C1 segment of cervical spinal cord (tissue), 14 donors: Measurements from ENCODE around the gene SLC44A1.

ENCODE experiments used
- DNase-seq, 14 donors: peaks; one replicate each; lab custom pipeline; 2025; lab: John Stamatoyannopoulos, UW

Gene SLC44A1

GRCh38 chr9:105425816-105426433 is 181.5 kb downstream of the SLC44A1 start:
- DNase-seq, result no peak

DNA sequence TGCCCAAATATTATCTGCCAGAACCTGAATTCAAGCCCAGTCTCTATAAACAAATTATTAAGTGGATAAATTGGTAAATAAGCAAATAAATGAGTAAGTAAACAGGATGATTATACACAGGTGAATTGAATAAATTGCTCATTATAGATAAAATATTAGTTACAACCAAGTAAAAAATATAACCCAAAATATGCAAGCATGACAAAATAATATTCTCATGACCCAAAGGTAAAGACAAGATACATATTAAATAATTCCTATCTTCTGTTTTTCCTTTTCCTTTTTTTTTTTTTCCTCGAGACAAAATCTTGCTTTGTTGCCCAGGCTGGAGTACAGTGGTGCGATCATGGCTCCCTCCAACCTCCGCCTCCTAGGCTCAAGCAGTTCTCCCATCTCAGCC is 182.2 kb downstream of the SLC44A1 start:
- DNase-seq, result no peak

- DNase-seq, result no peak
Measured at GRCh38 chr9:105431424-105432246, 187.2 kb downstream of the SLC44A1 start.

- DNase-seq, result no peak
Measured at GRCh38 chr9:105432247-105432842, 187.9 kb downstream of the SLC44A1 start.

- DNase-seq, result no peak
Measured at GRCh38 chr9:105435453-105435852, 191.0 kb downstream of the SLC44A1 start.

DNA sequence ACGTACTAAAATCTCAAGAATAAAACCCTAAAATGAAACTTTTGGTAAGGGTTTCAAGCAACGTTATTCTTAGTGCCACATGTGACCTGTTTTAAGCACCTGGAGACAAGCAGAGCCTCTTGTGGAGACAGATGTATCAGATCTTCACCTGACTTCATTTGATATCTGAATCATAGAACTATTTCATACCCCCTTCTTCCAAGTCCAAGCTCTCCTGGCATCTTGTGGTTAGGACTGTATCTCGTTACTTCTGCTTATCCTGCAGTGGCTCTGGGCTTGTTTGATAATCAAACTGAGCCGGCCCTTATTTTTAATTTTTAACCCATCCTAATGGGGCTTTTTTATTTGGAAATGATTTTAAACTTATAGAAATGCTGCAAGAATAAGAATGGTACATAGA is 192.3 kb downstream of the SLC44A1 start:
- DNase-seq, result no peak

DNA sequence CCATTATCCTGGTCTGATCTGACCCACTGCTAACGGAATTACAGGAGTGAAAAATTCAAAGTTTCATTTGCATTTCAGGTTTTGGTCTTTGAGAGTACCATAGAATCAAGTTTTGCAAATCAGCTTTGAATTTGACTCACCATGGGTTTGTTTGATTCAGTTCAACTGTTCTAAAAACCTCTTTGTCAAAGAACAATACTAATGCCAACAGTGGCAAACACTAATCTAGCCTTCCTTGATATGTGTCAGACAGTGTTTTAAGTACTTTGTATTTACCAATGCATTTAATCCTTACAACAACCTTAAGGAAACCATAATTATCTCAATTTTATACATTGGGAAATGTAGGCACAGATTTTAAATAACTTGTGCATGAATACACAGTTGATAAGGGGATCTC is 193.3 kb downstream of the SLC44A1 start:
- no peak for DNase-seq

GRCh38 chr9:105438141-105438806 is 193.8 kb downstream of the SLC44A1 start:
- no peak for DNase-seq

- no peak for DNase-seq
Measured at GRCh38 chr9:105439428-105439827, 195.0 kb downstream of the SLC44A1 start.

GRCh38 chr9:105441616-105442160 is 197.2 kb downstream of the SLC44A1 start:
- DNase-seq, result peak in 1 of 14 donors; percentile 4

- DNase-seq, result no peak
Measured at GRCh38 chr9:105443121-105443520, 198.7 kb downstream of the SLC44A1 start.

GRCh38 chr9:105444130-105444529 is 199.7 kb downstream of the SLC44A1 start:
- no peak for DNase-seq

GRCh38 chr9:105445203-105445881 is 200.9 kb downstream of the SLC44A1 start:
- DNase-seq, result peak in 5 of 14 donors; percentile 17 to 52 (median 42)

GRCh38 chr9:105447386-105447813 is 202.9 kb downstream of the SLC44A1 start:
- no peak for DNase-seq

- DNase-seq, result peak in 13 of 14 donors; percentile 66 to 94 (median 88)
Measured at GRCh38 chr9:105447814-105448812, 203.7 kb downstream of the SLC44A1 start, which contains the start of gene FSD1L. Gene FSD1L (plus strand): TSS chr9:105448034. CDS start chr9:105448221, 187 bp downstream.

DNA sequence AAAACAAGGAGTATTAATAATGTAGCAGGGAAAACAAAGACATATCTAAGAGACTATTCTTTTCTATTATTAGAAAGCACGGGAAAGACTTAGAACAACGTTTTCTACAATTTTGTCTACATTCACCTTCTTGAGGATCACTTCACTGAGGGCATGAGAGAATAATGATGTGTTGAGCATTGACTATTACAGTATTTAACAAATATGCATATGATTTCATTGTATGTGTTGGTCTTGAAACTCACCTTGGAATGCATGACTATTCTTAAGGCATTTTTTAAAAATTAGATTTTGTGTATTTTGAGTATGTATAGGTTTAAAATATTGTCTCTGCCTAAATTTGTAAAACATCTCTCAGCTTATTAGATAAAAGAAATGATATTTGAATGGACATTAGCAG is 204.6 kb downstream of the SLC44A1 start:
- no peak for DNase-seq

GRCh38 chr9:105452185-105452584 is 207.7 kb downstream of the SLC44A1 start:
- no peak for DNase-seq

GRCh38 chr9:105455836-105456475 is 211.5 kb downstream of the SLC44A1 start:
- no peak for DNase-seq
